ENCODE results near the gene TEX12.
"Not testable (repeated sequence)": the region's sequence is repeated elsewhere in the genome, so short reads cannot be mapped to it uniquely, and the experiment has no call there.

The TEX12 gene

DNA sequence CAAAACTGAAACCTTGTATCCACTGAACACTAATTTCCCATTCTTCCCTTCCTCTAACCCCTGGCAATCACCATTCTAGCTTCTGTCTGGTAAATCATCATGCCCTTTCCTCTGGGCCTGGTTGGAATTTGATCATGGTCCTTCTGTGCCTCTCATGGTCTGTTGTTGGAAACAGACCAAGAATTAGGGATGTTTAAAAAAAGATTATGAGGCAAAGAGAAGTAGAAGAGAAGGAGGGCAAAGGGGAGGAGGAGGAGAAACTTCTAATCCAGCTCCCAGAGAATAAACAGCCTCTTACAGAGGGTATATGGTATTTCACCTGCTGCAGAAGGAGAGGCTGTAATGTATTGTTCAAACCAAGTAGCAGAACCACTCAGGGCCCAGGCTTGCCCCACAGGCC is 18.7 kb downstream of the TEX12 start:
- no peak for DNase-seq (ENCODE audit: low read depth)
- no peak overlapping the region for H3K4me3 ChIP-seq (replicated peaks; ENCODE audit: low read depth, low read length)
- TF ChIP-seq, protein P1, sequence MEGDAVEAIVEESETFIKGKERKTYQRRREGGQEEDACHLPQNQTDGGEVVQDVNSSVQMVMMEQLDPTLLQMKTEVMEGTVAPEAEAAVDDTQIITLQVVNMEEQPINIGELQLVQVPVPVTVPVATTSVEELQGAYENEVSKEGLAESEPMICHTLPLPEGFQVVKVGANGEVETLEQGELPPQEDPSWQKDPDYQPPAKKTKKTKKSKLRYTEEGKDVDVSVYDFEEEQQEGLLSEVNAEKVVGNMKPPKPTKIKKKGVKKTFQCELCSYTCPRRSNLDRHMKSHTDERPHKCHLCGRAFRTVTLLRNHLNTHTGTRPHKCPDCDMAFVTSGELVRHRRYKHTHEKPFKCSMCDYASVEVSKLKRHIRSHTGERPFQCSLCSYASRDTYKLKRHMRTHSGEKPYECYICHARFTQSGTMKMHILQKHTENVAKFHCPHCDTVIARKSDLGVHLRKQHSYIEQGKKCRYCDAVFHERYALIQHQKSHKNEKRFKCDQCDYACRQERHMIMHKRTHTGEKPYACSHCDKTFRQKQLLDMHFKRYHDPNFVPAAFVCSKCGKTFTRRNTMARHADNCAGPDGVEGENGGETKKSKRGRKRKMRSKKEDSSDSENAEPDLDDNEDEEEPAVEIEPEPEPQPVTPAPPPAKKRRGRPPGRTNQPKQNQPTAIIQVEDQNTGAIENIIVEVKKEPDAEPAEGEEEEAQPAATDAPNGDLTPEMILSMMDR (IDR thresholded peaks at IDR 0.05; ENCODE audit: low read length, missing control alignments), result no peak

- TF ChIP-seq, protein P1 (IDR thresholded peaks at IDR 0.05; ENCODE audit: low read length, missing control alignments), result no peak
- no peak overlapping the region for H3K4me3 ChIP-seq (replicated peaks; ENCODE audit: low read depth, low read length)
- DNase-seq (ENCODE audit: low read depth), result no peak
Observed at GRCh38 chr11:112186304-112186703, 19.1 kb downstream of the TEX12 start.

GRCh38 chr11:112195113-112195512 is 27.9 kb downstream of the TEX12 start:
- not testable (repeated sequence) for H3K4me3 ChIP-seq (replicated peaks; ENCODE audit: low read depth, low read length); DNase-seq (ENCODE audit: low read depth)

DNA sequence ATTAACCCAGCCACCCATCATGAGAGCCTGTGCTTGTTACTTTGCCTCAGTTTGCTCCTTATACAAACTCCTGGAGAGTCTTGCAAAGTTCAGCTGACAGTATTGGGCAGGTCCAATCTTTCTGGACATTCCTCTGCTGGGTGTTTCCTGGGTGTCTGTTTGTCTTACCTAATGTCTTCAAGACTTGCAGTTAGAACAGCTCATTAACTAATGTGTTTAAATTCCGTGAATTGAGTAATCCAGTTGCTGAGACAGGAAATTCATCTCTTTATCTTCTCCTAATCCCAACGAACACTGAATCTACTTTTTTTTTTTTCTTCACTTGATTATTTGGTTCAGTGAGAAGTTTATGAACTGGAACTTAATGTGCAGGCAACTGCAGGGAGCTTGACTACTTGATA is 28.8 kb downstream of the TEX12 start:
- DNase-seq (ENCODE audit: low read depth), result no peak
- H3K4me3 ChIP-seq (replicated peaks; ENCODE audit: low read depth, low read length), result no peak overlapping the region
- TF ChIP-seq, protein P1 (IDR thresholded peaks at IDR 0.05; ENCODE audit: low read length, missing control alignments), result no peak

DNA sequence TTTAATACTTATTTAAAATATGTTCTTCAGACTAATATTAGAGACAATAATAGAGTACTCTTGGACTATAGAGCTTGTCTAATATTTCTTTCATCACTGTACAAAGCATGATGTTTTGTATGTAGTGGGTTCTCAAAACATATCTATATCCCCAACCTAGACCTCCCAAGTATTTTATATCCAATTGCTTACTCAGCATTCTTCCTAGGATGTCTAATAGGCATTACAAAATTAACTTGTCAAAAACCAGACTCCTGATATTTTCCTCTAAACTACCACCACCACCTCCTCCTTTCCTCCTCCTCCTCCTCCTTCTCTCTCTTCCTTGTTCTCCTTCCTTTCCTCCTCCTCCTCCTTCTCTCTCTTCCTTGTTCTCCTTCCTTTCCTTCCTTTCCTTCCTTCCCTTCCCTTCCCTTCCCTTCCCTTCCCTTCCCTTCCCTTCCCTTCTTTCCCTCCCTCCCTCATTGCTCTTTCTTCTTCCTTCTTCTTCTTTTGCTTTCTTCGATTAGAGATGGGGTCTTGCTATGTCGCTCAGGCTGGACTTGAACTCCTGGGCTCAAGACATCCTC is 29.4 kb downstream of the TEX12 start:
- DNase-seq (ENCODE audit: low read depth), result no peak
- TF ChIP-seq, protein P1 (IDR thresholded peaks at IDR 0.05; ENCODE audit: low read length, missing control alignments), result no peak
- H3K4me3 ChIP-seq (replicated peaks; ENCODE audit: low read depth, low read length), result no peak overlapping the region

DNA sequence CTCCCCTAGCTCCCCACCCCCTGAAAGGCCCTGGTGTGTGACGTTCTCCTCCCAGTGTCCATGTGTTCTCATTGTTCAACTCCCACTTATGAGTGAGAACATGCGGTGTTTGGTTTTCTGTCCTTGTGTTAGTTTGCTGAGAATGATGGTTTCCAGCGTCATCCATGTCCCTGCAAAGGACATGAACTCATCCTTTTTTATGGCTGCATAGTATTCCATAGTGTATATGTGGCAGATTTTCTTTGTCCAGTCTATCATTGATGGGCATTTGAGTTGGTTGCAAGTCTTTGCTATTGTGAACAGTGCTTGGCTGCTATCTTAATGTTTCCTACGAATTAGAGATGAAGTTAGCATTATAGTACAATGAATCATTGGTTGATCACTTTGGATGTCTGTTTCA is 31.9 kb downstream of the TEX12 start:
- not testable (repeated sequence) for DNase-seq (ENCODE audit: low read depth); H3K4me3 ChIP-seq (replicated peaks; ENCODE audit: low read depth, low read length)

DNA sequence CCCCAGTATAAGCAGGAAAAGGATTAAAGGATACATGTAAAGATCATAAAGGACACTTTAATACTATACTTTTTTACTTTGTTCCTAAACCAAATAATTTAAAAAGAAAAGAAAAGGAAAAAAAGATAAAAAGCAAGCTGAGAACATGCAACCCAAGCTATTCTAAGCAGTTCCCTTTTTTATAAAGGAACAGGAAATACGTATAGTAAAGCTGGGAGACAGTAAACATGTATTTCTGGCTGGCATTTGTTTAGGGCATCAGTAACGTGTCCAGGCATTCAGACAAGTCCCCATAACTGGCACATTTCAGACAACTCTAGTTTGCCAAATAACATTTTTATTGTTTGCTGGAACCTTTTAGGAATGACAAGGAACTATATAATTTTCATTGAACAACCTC is 33.1 kb downstream of the TEX12 start:
- TF ChIP-seq, protein P1 (IDR thresholded peaks at IDR 0.05; ENCODE audit: low read length, missing control alignments), result no peak
- H3K4me3 ChIP-seq (replicated peaks; ENCODE audit: low read depth, low read length), result no peak overlapping the region
- no peak for DNase-seq (ENCODE audit: low read depth)

- DNase-seq (ENCODE audit: low read depth), result no peak
- TF ChIP-seq, protein P1 (IDR thresholded peaks at IDR 0.05; ENCODE audit: low read length, missing control alignments), result no peak
- H3K4me3 ChIP-seq (replicated peaks; ENCODE audit: low read depth, low read length), result no peak overlapping the region
Observed at GRCh38 chr11:112206071-112206470, 38.9 kb downstream of the TEX12 start.

All from fibroblast of pulmonary artery (primary cell).